GM23338 (cell line): ENCODE results near the gene IFT52. TPM values are rescaled to one million over a fixed set of nuclear protein-coding genes. Genes with fewer than 3 reads are reported as not detected.

Experiments used
- ATAC-seq: fragments of 200-7000 bp; cut with Tn5 transposase; 3 replicates; pipeline ENCODE4 v1.9.1; 2020
- DNase-seq: peaks from one replicate; pipeline ENCODE4 v3.0.0-alpha.2; 2015; ENCODE audit warnings: low spot score
- H2AFZ ChIP-seq: fragments of 200-600 bp; sonication (generic); 2 replicates; pipeline ENCODE4 v1.8.0; 2016; ENCODE audit warnings: antibody characterized with exemption, mild to moderate bottlenecking, moderate library complexity
- H3F3A ChIP-seq: fragments of 200-600 bp; sonication (generic); replicated peaks from 2 replicates; pipeline ENCODE4 v1.8.0; 2017; ENCODE audit warnings: antibody characterized with exemption, mixed run types, low read depth
- H3K27ac ChIP-seq: fragments of 200-600 bp; sonication (generic); 2 replicates; pipeline ENCODE4 v1.6.1; 2016; ENCODE audit warnings: low read depth
- H3K27me3 ChIP-seq: fragments of 200-600 bp; sonication (generic); 2 replicates; pipeline ENCODE4 v1.8.0; 2016; ENCODE audit warnings: mild to moderate bottlenecking, mixed run types, moderate library complexity; ENCODE audit not compliant: insufficient read depth
- H3K36me3 ChIP-seq: fragments of 200-600 bp; sonication (generic); 2 replicates; pipeline ENCODE4 v1.8.0; 2016; ENCODE audit warnings: mild to moderate bottlenecking; ENCODE audit not compliant: insufficient read depth
- H3K4me1 ChIP-seq: fragments of 200-600 bp; sonication (generic); 2 replicates; pipeline ENCODE4 v1.8.0; 2016; ENCODE audit warnings: mild to moderate bottlenecking, moderate library complexity; ENCODE audit not compliant: insufficient read depth
- H3K4me2 ChIP-seq: fragments of 200-600 bp; sonication (generic); 2 replicates; pipeline ENCODE4 v1.7.1; 2017; ENCODE audit warnings: mixed run types
- H3K4me3 ChIP-seq: fragments of 200-600 bp; sonication (generic); 2 replicates; pipeline ENCODE4 v1.6.1; 2016; ENCODE audit warnings: mixed run types
- H3K79me2 ChIP-seq: fragments of 200-600 bp; sonication (generic); replicated peaks from 2 replicates; pipeline ENCODE4 v1.8.0; 2017; ENCODE audit warnings: mild to moderate bottlenecking; ENCODE audit not compliant: insufficient read depth
- H3K9me2 ChIP-seq: fragments of 200-600 bp; sonication (generic); 2 replicates; pipeline ENCODE4 v1.8.0; 2017; ENCODE audit not compliant: insufficient read depth
- H4K20me1 ChIP-seq: fragments of 200-600 bp; sonication (generic); replicated peaks from 2 replicates; pipeline ENCODE4 v1.8.0; 2017; ENCODE audit warnings: mild to moderate bottlenecking; ENCODE audit not compliant: insufficient read depth
- H3K27ac Mint-ChIP-seq: 2 replicates; pipeline ENCODE4 v1.8.0; 2020; ENCODE audit warnings: inconsistent platforms, mild to moderate bottlenecking, moderate library complexity, mixed read lengths
- H3K27me3 Mint-ChIP-seq: 3 replicates; pipeline ENCODE4 v1.8.0; 2022; ENCODE audit warnings: low read depth, mild to moderate bottlenecking, moderate library complexity, mixed read lengths, inconsistent platforms; ENCODE audit not compliant: insufficient read depth, poor library complexity
- H3K36me3 Mint-ChIP-seq: 3 replicates; pipeline ENCODE4 v1.8.0; 2021; ENCODE audit warnings: low read depth, mild to moderate bottlenecking, inconsistent platforms, moderate library complexity, mixed read lengths
- H3K4me1 Mint-ChIP-seq: 3 replicates; pipeline ENCODE4 v1.8.0; 2020; ENCODE audit warnings: mild to moderate bottlenecking, inconsistent platforms, mixed read lengths
- H3K4me3 Mint-ChIP-seq: 3 replicates; pipeline ENCODE4 v1.8.0; 2021; ENCODE audit warnings: moderate library complexity, mild to moderate bottlenecking, inconsistent platforms, mixed read lengths
- H3K9me3 Mint-ChIP-seq: 3 replicates; pipeline ENCODE4 v1.8.0; 2020; ENCODE audit warnings: moderate library complexity, mild to moderate bottlenecking, inconsistent platforms, mixed read lengths
- JUNB ChIP-seq: IDR thresholded peaks from one replicate; pipeline ENCODE4 v1.6.1; 2016; ENCODE audit warnings: antibody characterized with exemption; ENCODE audit not compliant: unreplicated experiment
- NANOG ChIP-seq: IDR thresholded peaks from 2 replicates; pipeline ENCODE4 v1.6.1; 2016; ENCODE audit warnings: antibody characterized with exemption, borderline replicate concordance
- POLR2AphosphoS5 ChIP-seq: IDR thresholded peaks from 2 replicates; pipeline ENCODE4 v1.6.1; 2016; ENCODE audit warnings: antibody characterized with exemption, low read depth
- STAT1 ChIP-seq: IDR thresholded peaks from one replicate; pipeline ENCODE4 v1.6.1; 2016; ENCODE audit warnings: antibody characterized with exemption; ENCODE audit not compliant: unreplicated experiment
- ZNF331 ChIP-seq: fragments of 250-450 bp; sonication (Bioruptor Pico); IDR thresholded peaks from 2 replicates; pipeline ENCODE4 v1.5.0; 2020; ENCODE audit warnings: low read depth, mild to moderate bottlenecking, moderate library complexity
- polyA plus RNA-seq: library from polyadenylated mRNA; unstranded; fragments of >200 nt; fragmentation: Nextera tagmentation; extraction: Ambion mirVana; gene quantifications from 2 replicates; pipeline ENCODE4 v1.2.1, GENCODE V29; 2016
- total RNA-seq: library from RNA; depleted of rRNA; stranded (reverse); fragments of >200 nt; shearing (Covaris generic); gene quantifications from 2 replicates; pipeline ENCODE4 v1.2.3, GENCODE V29; 2014
- TF ChIP-seq, protein P1 (sequence below): IDR thresholded peaks from one replicate; pipeline ENCODE4 v1.6.1; 2018; ENCODE audit warnings: antibody characterized with exemption; ENCODE audit not compliant: unreplicated experiment
- TF ChIP-seq, protein P2 (sequence below), 2 experiments: fragments of 200-600 bp in 1 of 2; sonication (generic) in 1 of 2; conservative IDR thresholded peaks; 2 replicates each; pipeline versions ENCODE4 v1.5.1 to v1.6.1; 2016 to 2017; ENCODE audit warnings: antibody characterized with exemption in 2 of 2, low read depth in 2 of 2, mild to moderate bottlenecking in 2 of 2, moderate library complexity in 1 of 2
- TF ChIP-seq, protein P3 (sequence below): fragments of 250-450 bp; sonication (Bioruptor Pico); IDR thresholded peaks from 2 replicates; pipeline ENCODE4 v1.5.0; 2020; ENCODE audit warnings: mild to moderate bottlenecking, moderate library complexity

IFT52 gene
- total and polyA plus RNA-seq, 2 experiments from 2014 or later: 30.4 to 39.8 TPM

DNA sequence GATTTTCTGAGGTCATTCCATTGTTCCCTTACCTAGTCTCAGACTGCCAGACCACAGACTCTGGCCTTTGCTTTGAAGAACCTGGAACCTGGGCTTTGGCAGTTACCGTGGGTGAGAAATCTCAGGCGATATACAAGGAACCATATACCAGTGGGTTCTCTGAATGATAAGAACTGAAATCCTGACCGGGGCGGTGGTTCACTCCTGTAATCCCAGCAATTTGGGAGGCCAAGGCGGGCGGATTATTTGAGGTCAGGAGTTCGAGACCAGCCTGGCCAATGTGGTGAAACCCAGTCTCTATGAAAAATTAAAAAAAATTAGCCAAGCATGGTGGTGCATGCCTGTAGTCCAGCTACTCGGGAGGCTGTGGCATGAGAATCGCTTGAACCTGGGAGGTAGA lies 46.2 kb upstream of the IFT52 start (continued):
- TF ChIP-seq, protein P1, sequence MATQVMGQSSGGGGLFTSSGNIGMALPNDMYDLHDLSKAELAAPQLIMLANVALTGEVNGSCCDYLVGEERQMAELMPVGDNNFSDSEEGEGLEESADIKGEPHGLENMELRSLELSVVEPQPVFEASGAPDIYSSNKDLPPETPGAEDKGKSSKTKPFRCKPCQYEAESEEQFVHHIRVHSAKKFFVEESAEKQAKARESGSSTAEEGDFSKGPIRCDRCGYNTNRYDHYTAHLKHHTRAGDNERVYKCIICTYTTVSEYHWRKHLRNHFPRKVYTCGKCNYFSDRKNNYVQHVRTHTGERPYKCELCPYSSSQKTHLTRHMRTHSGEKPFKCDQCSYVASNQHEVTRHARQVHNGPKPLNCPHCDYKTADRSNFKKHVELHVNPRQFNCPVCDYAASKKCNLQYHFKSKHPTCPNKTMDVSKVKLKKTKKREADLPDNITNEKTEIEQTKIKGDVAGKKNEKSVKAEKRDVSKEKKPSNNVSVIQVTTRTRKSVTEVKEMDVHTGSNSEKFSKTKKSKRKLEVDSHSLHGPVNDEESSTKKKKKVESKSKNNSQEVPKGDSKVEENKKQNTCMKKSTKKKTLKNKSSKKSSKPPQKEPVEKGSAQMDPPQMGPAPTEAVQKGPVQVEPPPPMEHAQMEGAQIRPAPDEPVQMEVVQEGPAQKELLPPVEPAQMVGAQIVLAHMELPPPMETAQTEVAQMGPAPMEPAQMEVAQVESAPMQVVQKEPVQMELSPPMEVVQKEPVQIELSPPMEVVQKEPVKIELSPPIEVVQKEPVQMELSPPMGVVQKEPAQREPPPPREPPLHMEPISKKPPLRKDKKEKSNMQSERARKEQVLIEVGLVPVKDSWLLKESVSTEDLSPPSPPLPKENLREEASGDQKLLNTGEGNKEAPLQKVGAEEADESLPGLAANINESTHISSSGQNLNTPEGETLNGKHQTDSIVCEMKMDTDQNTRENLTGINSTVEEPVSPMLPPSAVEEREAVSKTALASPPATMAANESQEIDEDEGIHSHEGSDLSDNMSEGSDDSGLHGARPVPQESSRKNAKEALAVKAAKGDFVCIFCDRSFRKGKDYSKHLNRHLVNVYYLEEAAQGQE: no peak
- TF ChIP-seq JUNB (no peak), NANOG (no peak), STAT1 (no peak), ZNF331 (CRISPR knock-in tag) (no peak), POLR2AphosphoS5 (no peak)
- TF ChIP-seq, protein P2, sequence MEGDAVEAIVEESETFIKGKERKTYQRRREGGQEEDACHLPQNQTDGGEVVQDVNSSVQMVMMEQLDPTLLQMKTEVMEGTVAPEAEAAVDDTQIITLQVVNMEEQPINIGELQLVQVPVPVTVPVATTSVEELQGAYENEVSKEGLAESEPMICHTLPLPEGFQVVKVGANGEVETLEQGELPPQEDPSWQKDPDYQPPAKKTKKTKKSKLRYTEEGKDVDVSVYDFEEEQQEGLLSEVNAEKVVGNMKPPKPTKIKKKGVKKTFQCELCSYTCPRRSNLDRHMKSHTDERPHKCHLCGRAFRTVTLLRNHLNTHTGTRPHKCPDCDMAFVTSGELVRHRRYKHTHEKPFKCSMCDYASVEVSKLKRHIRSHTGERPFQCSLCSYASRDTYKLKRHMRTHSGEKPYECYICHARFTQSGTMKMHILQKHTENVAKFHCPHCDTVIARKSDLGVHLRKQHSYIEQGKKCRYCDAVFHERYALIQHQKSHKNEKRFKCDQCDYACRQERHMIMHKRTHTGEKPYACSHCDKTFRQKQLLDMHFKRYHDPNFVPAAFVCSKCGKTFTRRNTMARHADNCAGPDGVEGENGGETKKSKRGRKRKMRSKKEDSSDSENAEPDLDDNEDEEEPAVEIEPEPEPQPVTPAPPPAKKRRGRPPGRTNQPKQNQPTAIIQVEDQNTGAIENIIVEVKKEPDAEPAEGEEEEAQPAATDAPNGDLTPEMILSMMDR (conservative IDR thresholded peaks at IDR 0.05; ENCODE audit: low read depth in 2 of 2): no peak

DNA sequence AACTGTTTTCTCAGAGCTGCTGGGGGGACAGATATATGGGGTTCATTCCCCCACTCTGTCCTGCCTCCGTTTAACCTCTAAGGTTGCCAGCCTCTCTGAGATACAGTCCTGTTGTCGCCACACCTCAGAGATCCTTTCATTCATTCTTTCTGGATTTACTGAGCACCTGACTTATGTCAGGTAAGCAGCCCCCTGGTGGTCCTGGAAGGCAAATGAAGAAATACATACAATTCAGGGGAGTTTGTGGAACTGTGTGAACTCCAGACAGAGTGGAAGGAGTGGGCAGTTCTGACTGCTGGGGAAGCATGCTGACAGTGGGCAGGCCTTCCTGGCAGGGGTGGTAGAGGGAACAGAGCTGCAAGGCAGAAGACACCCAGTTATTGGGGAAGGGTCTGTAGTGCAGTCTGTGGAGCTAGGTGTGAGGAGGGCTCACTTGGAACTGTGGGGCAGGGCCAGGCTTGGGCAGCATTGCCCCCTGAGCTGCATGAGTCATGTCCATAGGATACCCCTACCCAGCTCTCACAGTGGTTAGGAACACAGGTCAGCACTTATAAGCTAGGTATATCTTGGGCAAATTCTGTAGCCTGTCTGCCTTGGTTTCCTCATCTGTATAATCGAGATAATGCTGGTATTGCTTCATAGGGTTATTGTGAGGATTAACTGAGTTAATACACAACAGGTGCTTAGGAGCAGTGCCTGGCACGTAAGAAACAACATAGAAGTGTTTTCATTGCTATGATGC lies 44.7 kb upstream of the IFT52 start:
- Histone ChIP-seq H3K36me3 (no peaks in the 10 kb centered on the region), H3K27ac (no peak overlapping the region), H3K4me3 (no peak overlapping the region), H3K4me2 (no peak overlapping the region), H4K20me1 (no peaks in the 10 kb centered on the region; the same call in 1 of the 2 replicates), H3F3A (no peaks in the 10 kb centered on the region), H2AFZ (no peak overlapping the region), H3K4me1 (no peaks in the 10 kb centered on the region), H3K27me3 (no peaks in the 10 kb centered on the region), H3K9me2 (no peaks in the 10 kb centered on the region), H3K79me2 (no peaks in the 10 kb centered on the region)
- H3K4me1 Mint-ChIP-seq: peaks cover 2% of the 10 kb centered on the region; the same call in 2 of the 3 replicates
- H3K9me3 Mint-ChIP-seq: peaks cover 18% of the 10 kb centered on the region
- H3K27me3 Mint-ChIP-seq: peaks cover 6% of the 10 kb centered on the region
- H3K4me3 Mint-ChIP-seq: no peak overlapping the region
- H3K36me3 Mint-ChIP-seq: peaks cover 30% of the 10 kb centered on the region
- DNase-seq (no peak), ATAC-seq (no peak)
- TF ChIP-seq, protein P2 (conservative IDR thresholded peaks at IDR 0.05; ENCODE audit: low read depth in 2 of 2): peak; percentile 11 to 29; a peak in 1 of 4 replicates
- TF ChIP-seq, protein P3, sequence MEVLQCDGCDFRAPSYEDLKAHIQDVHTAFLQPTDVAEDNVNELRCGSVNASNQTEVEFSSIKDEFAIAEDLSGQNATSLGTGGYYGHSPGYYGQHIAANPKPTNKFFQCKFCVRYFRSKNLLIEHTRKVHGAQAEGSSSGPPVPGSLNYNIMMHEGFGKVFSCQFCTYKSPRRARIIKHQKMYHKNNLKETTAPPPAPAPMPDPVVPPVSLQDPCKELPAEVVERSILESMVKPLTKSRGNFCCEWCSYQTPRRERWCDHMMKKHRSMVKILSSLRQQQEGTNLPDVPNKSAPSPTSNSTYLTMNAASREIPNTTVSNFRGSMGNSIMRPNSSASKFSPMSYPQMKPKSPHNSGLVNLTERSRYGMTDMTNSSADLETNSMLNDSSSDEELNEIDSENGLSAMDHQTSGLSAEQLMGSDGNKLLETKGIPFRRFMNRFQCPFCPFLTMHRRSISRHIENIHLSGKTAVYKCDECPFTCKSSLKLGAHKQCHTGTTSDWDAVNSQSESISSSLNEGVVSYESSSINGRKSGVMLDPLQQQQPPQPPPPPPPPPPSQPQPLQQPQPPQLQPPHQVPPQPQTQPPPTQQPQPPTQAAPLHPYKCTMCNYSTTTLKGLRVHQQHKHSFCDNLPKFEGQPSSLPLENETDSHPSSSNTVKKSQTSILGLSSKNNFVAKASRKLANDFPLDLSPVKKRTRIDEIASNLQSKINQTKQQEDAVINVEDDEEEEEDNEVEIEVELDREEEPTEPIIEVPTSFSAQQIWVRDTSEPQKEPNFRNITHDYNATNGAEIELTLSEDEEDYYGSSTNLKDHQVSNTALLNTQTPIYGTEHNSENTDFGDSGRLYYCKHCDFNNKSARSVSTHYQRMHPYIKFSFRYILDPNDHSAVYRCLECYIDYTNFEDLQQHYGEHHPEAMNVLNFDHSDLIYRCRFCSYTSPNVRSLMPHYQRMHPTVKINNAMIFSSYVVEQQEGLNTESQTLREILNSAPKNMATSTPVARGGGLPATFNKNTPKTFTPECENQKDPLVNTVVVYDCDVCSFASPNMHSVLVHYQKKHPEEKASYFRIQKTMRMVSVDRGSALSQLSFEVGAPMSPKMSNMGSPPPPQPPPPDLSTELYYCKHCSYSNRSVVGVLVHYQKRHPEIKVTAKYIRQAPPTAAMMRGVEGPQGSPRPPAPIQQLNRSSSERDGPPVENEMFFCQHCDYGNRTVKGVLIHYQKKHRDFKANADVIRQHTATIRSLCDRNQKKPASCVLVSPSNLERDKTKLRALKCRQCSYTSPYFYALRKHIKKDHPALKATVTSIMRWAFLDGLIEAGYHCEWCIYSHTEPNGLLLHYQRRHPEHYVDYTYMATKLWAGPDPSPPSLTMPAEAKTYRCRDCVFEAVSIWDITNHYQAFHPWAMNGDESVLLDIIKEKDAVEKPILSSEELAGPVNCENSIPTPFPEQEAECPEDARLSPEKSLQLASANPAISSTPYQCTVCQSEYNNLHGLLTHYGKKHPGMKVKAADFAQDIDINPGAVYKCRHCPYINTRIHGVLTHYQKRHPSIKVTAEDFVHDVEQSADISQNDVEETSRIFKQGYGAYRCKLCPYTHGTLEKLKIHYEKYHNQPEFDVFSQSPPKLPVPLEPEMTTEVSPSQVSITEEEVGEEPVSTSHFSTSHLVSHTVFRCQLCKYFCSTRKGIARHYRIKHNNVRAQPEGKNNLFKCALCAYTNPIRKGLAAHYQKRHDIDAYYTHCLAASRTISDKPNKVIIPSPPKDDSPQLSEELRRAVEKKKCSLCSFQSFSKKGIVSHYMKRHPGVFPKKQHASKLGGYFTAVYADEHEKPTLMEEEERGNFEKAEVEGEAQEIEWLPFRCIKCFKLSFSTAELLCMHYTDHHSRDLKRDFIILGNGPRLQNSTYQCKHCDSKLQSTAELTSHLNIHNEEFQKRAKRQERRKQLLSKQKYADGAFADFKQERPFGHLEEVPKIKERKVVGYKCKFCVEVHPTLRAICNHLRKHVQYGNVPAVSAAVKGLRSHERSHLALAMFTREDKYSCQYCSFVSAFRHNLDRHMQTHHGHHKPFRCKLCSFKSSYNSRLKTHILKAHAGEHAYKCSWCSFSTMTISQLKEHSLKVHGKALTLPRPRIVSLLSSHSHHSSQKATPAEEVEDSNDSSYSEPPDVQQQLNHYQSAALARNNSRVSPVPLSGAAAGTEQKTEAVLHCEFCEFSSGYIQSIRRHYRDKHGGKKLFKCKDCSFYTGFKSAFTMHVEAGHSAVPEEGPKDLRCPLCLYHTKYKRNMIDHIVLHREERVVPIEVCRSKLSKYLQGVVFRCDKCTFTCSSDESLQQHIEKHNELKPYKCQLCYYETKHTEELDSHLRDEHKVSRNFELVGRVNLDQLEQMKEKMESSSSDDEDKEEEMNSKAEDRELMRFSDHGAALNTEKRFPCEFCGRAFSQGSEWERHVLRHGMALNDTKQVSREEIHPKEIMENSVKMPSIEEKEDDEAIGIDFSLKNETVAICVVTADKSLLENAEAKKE (CRISPR knock-in tag): no peak
- no peak overlapping the region for H3K27ac Mint-ChIP-seq
